ENCODE measurements around the gene PRDM12. TPM values are rescaled to one million over a fixed set of nuclear protein-coding genes. Genes with fewer than 3 reads are reported as not detected.

PRDM12 gene
- total and polyA plus RNA-seq, 7 donors, result 0.03 to 0.17 (median 0.06) TPM; not detected in 4

GRCh38 chr9:130718562-130718961, 54.2 kb downstream of the PRDM12 start:
- intact Hi-C loops (cut with DNase I), result no loop called here
- no peaks in the 10 kb centered on the region for H3K36me3 ChIP-seq (ENCODE audit: insufficient read depth in 1 of 2, low read depth in 1 of 2)
- TF ChIP-seq CTCF (IDR thresholded peaks at IDR 0.05), result no peak
- ATAC-seq (no peak), DNase-seq (no peak)
- H3K9me3 ChIP-seq, result no peaks in the 10 kb centered on the region
- H3K27ac ChIP-seq, result no peak overlapping the region
- no peaks in the 10 kb centered on the region for H3K27me3 ChIP-seq (ENCODE audit: insufficient read depth in 3 of 3, low read length in 2 of 3)
- H3K4me1 ChIP-seq, result peaks cover 21% of the 10 kb centered on the region
- no peak overlapping the region for H3K4me3 ChIP-seq
- 82 to 90% (median 87%) methylated on average over 3 of the region's 3 CpGs for WGBS, 3 donors

- no peak for TF ChIP-seq CTCF (IDR thresholded peaks at IDR 0.05)
- DNase-seq (no peak), ATAC-seq (no peak)
- Histone ChIP-seq H3K27ac (no peak overlapping the region), H3K36me3 (ENCODE audit: insufficient read depth in 1 of 2, low read depth in 1 of 2) (no peaks in the 10 kb centered on the region), H3K4me3 (no peak overlapping the region), H3K9me3 (no peaks in the 10 kb centered on the region), H3K27me3 (ENCODE audit: insufficient read depth in 3 of 3, low read length in 2 of 3) (no peaks in the 10 kb centered on the region), H3K4me1 (peaks cover 9% of the 10 kb centered on the region)
- 93 to 98% (median 95%) methylated on average over 10 of the region's 10 CpGs for WGBS, 3 donors
- intact Hi-C loops (cut with DNase I), result no loop called here
Measured at GRCh38 chr9:130720762-130721161, 56.4 kb downstream of the PRDM12 start.

- ATAC-seq, result no peak
- intact Hi-C loops (cut with DNase I), result no loop called here
- 74 to 84% (median 75%) methylated on average over 3 of the region's 3 CpGs for WGBS, 3 donors
Measured at GRCh38 chr9:130728721-130729120, 64.3 kb downstream of the PRDM12 start.

GRCh38 chr9:130729145-130729544, 64.8 kb downstream of the PRDM12 start:
- no peak for TF ChIP-seq CTCF (IDR thresholded peaks at IDR 0.05)
- no peaks in the 10 kb centered on the region for H3K27me3 ChIP-seq (ENCODE audit: insufficient read depth in 3 of 3, low read length in 2 of 3)
- DNase-seq (no peak), ATAC-seq (no peak)
- 91 to 98% (median 92%) methylated on average over 2 of the region's 2 CpGs for WGBS, 3 donors
- intact Hi-C loops (cut with DNase I), result no loop called here
- H3K4me1 ChIP-seq, result peaks cover 10% of the 10 kb centered on the region
- H3K36me3 ChIP-seq (ENCODE audit: insufficient read depth in 1 of 2, low read depth in 1 of 2), result no peaks in the 10 kb centered on the region
- H3K4me3 ChIP-seq, result no peak overlapping the region
- H3K9me3 ChIP-seq, result no peaks in the 10 kb centered on the region
- H3K27ac ChIP-seq, result no peak overlapping the region

More at GRCh38 chr9:130728721-130729120, 64.3 kb downstream of the PRDM12 start:
- Histone ChIP-seq H3K36me3 (ENCODE audit: insufficient read depth in 1 of 2, low read depth in 1 of 2) (no peaks in the 10 kb centered on the region), H3K4me1 (peaks cover 10% of the 10 kb centered on the region), H3K27ac (no peak overlapping the region), H3K4me3 (no peak overlapping the region), H3K9me3 (no peaks in the 10 kb centered on the region), H3K27me3 (ENCODE audit: insufficient read depth in 3 of 3, low read length in 2 of 3) (no peaks in the 10 kb centered on the region)
- TF ChIP-seq CTCF (IDR thresholded peaks at IDR 0.05), result no peak
- no peak for DNase-seq

GRCh38 chr9:130731355-130731754, 67.0 kb downstream of the PRDM12 start:
- intact Hi-C loops (cut with DNase I), result no loop called here
- 78 to 85% (median 79%) methylated on average over 2 of the region's 2 CpGs for WGBS, 3 donors
- DNase-seq (no peak), ATAC-seq (no peak)
- Histone ChIP-seq H3K4me3 (no peak overlapping the region), H3K27ac (no peak overlapping the region), H3K9me3 (no peaks in the 10 kb centered on the region), H3K4me1 (peaks cover 10% of the 10 kb centered on the region), H3K27me3 (ENCODE audit: insufficient read depth in 3 of 3, low read length in 2 of 3) (no peaks in the 10 kb centered on the region), H3K36me3 (ENCODE audit: insufficient read depth in 1 of 2, low read depth in 1 of 2) (no peaks in the 10 kb centered on the region)
- no peak for TF ChIP-seq CTCF (IDR thresholded peaks at IDR 0.05)
